MM.1S (cell line): Measurements from ENCODE around the gene SORCS2.

ENCODE experiments used
- EZH2 ChIP-seq: fragments of 300-600 bp; sonication (generic); optimal IDR thresholded peaks from 2 replicates; pipeline ENCODE3; 2017; ENCODE audit warnings: low read depth, mild to moderate bottlenecking, antibody characterized with exemption, low read length, mixed read lengths
- EZH2phosphoT487 ChIP-seq: fragments of 300-600 bp; sonication (generic); IDR thresholded peaks from 2 replicates; pipeline ENCODE4 v1.6.1; 2018; ENCODE audit warnings: antibody characterized with exemption, low read length
- TF ChIP-seq, protein P1 (sequence below): fragments of 300-600 bp; sonication (generic); IDR thresholded peaks from 2 replicates; pipeline ENCODE4 v1.5.1; 2016; ENCODE audit warnings: antibody characterized with exemption, low read length, mixed read lengths

DNA sequence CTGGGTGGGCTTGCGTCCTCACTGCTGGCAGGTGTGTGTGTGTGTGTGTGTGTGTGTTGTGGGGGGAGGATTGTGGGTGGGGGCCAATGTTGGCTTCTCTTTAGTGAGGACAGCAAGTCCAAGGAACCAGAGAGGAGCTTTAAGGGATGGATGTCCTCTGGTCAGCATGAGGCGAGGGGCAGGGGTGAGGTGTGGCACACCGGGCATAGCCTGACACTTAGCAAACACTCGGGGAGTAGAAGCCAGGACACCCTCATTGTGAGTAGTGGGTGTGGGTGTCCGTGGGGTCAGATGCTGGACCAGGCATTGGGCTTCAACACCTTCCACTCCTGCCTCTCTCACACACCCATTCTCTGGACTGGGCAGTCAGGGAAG lies 2.8 kb downstream of the SORCS2 start:
- TF ChIP-seq, protein P1, sequence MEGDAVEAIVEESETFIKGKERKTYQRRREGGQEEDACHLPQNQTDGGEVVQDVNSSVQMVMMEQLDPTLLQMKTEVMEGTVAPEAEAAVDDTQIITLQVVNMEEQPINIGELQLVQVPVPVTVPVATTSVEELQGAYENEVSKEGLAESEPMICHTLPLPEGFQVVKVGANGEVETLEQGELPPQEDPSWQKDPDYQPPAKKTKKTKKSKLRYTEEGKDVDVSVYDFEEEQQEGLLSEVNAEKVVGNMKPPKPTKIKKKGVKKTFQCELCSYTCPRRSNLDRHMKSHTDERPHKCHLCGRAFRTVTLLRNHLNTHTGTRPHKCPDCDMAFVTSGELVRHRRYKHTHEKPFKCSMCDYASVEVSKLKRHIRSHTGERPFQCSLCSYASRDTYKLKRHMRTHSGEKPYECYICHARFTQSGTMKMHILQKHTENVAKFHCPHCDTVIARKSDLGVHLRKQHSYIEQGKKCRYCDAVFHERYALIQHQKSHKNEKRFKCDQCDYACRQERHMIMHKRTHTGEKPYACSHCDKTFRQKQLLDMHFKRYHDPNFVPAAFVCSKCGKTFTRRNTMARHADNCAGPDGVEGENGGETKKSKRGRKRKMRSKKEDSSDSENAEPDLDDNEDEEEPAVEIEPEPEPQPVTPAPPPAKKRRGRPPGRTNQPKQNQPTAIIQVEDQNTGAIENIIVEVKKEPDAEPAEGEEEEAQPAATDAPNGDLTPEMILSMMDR = no peak
- TF ChIP-seq EZH2 (no peak), EZH2phosphoT487 (no peak)
